Measurements from ENCODE around the gene MTF2.

- TF ChIP-seq CTCF (IDR thresholded peaks at IDR 0.05) (no peak), POLR2A (IDR thresholded peaks at IDR 0.05) (no peak)
These were observed 27.1 kb upstream of the MTF2 start for GRCh38 chr1:93051961-93052360.

Data from uterus (tissue), 2 donors.